ENCODE measurements around the gene CHMP1B. TPM values are rescaled to one million over a fixed set of nuclear protein-coding genes. Genes with fewer than 3 reads are reported as not detected.

The CHMP1B gene
- total and polyA plus RNA-seq, 8 donors, result 17.9 to 96.0 (median 39.5) TPM

- Histone ChIP-seq H3K4me3 (no peak overlapping the region), H3K36me3 (no peaks in the 10 kb centered on the region), H3K27me3 (no peaks in the 10 kb centered on the region), H3K27ac (no peak overlapping the region), H3K9me3 (no peaks in the 10 kb centered on the region), H3K4me1 (peaks cover 0 to 6% (median 2%) of the 10 kb centered on the region in 4 donors)
- WGBS, 5 donors, result 90 to 98% (median 94%) methylated on average over 8 of the region's 8 CpGs
- TF ChIP-seq POLR2AphosphoS5 (IDR thresholded peaks at IDR 0.05) (no peak), POLR2A (IDR thresholded peaks at IDR 0.05) (no peak), EP300 (IDR thresholded peaks at IDR 0.05) (no peak)
- TF ChIP-seq, protein P1, sequence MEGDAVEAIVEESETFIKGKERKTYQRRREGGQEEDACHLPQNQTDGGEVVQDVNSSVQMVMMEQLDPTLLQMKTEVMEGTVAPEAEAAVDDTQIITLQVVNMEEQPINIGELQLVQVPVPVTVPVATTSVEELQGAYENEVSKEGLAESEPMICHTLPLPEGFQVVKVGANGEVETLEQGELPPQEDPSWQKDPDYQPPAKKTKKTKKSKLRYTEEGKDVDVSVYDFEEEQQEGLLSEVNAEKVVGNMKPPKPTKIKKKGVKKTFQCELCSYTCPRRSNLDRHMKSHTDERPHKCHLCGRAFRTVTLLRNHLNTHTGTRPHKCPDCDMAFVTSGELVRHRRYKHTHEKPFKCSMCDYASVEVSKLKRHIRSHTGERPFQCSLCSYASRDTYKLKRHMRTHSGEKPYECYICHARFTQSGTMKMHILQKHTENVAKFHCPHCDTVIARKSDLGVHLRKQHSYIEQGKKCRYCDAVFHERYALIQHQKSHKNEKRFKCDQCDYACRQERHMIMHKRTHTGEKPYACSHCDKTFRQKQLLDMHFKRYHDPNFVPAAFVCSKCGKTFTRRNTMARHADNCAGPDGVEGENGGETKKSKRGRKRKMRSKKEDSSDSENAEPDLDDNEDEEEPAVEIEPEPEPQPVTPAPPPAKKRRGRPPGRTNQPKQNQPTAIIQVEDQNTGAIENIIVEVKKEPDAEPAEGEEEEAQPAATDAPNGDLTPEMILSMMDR (IDR thresholded peaks at IDR 0.05), result no peak
- no peak for DNase-seq
- intact Hi-C loops (cut with DNase I; ENCODE audit: low total_unique reads), result no loop called here
Observed at GRCh38 chr18:11868230-11868629, 17.0 kb downstream of the CHMP1B start.

GRCh38 chr18:11871501-11871900 lies 20.3 kb downstream of the CHMP1B start:
- H3K9me3 ChIP-seq, result no peaks in the 10 kb centered on the region
- peaks cover 0 to 6% (median 2%) of the 10 kb centered on the region in 4 donors for H3K4me1 ChIP-seq
- TF ChIP-seq POLR2AphosphoS5 (IDR thresholded peaks at IDR 0.05) (peak in 1 of 3 donors; percentile 33), POLR2A (IDR thresholded peaks at IDR 0.05) (no peak), EP300 (IDR thresholded peaks at IDR 0.05) (no peak)
- TF ChIP-seq, protein P1 (IDR thresholded peaks at IDR 0.05), result no peak
- no peak overlapping the region for H3K27ac ChIP-seq
- WGBS, 5 donors, result 32 to 51% (median 43%) methylated on average over 5 of the region's 5 CpGs
- intact Hi-C loops (cut with DNase I; ENCODE audit: low total_unique reads), result loop anchor here (10.0 kb wide), 1 partner anchor 137 kb away; no protein-coding TSS in a partner anchor
- peaks cover under 1 to 15% (median 12%) of the 10 kb centered on the region in 4 donors for H3K36me3 ChIP-seq
- H3K4me3 ChIP-seq, result no peak overlapping the region
- DNase-seq, result no peak
- H3K27me3 ChIP-seq, result no peaks in the 10 kb centered on the region

DNA sequence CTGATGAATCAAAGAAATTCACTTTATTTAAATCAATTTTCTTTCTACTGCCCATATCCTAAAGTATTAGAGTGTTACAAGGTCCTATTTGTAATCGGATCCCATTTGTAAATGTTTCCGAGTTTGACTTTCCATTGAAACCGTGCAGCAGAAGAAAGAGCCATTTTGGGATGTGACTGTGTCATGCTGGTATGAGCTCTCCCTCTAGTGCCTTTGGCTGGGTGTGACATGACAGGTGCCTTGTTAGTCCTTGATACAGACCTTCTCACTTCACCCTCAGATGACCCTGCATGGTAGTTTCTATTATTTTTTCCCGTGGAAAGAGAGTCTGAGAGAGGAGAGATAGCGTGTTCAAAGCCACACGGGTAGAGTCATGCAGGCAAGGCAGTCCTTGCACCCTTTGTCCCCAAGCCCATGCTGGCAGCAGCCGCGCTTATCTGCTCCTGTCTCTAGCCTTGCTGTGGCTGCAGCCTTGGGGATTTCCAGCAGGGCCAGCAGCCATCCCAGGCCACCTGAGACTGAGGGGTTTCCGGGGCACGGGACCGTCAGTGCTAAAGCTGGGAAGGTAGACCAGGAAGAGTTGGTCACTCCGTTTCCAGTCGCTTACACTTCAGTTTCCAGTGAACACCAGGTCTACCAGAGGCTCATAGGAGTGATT lies 21.4 kb downstream of the CHMP1B start:
- intact Hi-C loops (cut with DNase I; ENCODE audit: low total_unique reads), result loop anchor here (10.0 kb wide), 1 partner anchor 138 kb away; no protein-coding TSS in a partner anchor
- Histone ChIP-seq H3K4me3 (no peak overlapping the region), H3K36me3 (peaks cover 4 to 25% (median 17%) of the 10 kb centered on the region in 4 donors), H3K27ac (peak overlapping the region in 1 of 5 donors; percentile 8), H3K9me3 (no peaks in the 10 kb centered on the region), H3K4me1 (peaks cover 0 to 6% (median 2%) of the 10 kb centered on the region in 4 donors), H3K27me3 (no peaks in the 10 kb centered on the region)
- 33 to 56% (median 47%) methylated on average over 13 of the region's 13 CpGs for WGBS, 5 donors
- TF ChIP-seq POLR2AphosphoS5 (IDR thresholded peaks at IDR 0.05), result peak in 1 of 3 donors; percentile 42
- TF ChIP-seq, protein P1 (IDR thresholded peaks at IDR 0.05), result peak in 4 of 7 experiments; percentile 20 to 51 (median 34)
- TF ChIP-seq POLR2A (IDR thresholded peaks at IDR 0.05), result no peak
- TF ChIP-seq EP300 (IDR thresholded peaks at IDR 0.05), result no peak
- peak; percentile 47 to 56 for DNase-seq

DNA sequence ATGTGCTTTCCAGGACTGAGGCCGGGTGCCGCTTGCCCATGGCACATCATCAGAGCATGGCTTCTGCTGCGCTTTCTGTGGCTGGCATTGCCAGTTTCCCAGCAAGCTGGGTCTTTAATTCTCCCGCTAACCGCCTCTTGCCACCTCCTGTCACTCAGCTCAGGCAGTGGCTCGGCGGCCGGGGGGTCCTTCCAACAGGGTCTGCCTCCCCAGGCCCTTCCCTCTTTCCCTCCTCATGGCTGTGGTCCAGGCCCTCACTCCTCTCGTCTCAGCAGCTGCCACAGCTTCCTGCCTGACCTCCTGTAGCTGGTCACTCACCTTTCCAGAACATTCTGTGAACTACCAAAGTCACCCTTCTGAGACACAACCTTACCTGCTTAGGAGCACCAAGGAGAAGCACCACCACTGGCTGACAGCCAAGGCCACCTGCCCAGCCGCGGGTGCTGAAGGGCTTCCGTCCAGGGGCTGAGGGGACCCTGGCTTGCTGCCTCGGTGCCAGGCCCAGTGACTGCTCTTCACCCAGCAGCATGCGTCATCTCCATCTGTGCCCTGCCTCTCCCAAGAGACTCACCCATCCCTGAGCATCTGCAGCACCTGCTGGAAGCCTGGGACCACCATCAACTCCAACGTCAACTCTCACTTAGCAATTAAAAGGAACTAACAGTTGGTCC lies 22.6 kb downstream of the CHMP1B start:
- Histone ChIP-seq H3K4me3 (no peak overlapping the region), H3K27me3 (no peaks in the 10 kb centered on the region), H3K9me3 (no peaks in the 10 kb centered on the region), H3K27ac (no peak overlapping the region), H3K36me3 (peaks cover 4 to 27% (median 20%) of the 10 kb centered on the region in 4 donors), H3K4me1 (peaks cover 0 to 6% (median 2%) of the 10 kb centered on the region in 4 donors)
- 78 to 84% (median 80%) methylated on average over 14 to 15 of the region's 15 CpGs for WGBS, 5 donors
- no peak for DNase-seq
- no peak for TF ChIP-seq EP300 (IDR thresholded peaks at IDR 0.05)
- no peak for TF ChIP-seq POLR2AphosphoS5 (IDR thresholded peaks at IDR 0.05)
- no peak for TF ChIP-seq POLR2A (IDR thresholded peaks at IDR 0.05)
- TF ChIP-seq, protein P1 (IDR thresholded peaks at IDR 0.05), result no peak
- intact Hi-C loops (cut with DNase I; ENCODE audit: low total_unique reads), result loop anchor here (10.0 kb wide), 1 partner anchor 139 kb away; no protein-coding TSS in a partner anchor
